GM18505 (cell line): ENCODE measurements around the gene CBLB.

Experiments used
- ATAC-seq: cut with Tn5 transposase; IDR thresholded peaks from one replicate; pipeline ENCODE4 v1.9.1; 2021; ENCODE audit not compliant: unreplicated experiment
- POLR2A ChIP-seq: IDR thresholded peaks from 4 replicates; pipeline ENCODE4 v1.6.1; 2011; ENCODE audit warnings: borderline replicate concordance; ENCODE audit not compliant: insufficient read depth, insufficient read length; ENCODE audit errors: extremely low read depth

The CBLB gene

GRCh38 chr3:105707009-105707408, 161.8 kb downstream of the CBLB start:
- no peak for TF ChIP-seq POLR2A
- no peak for ATAC-seq

- ATAC-seq, result no peak
- TF ChIP-seq POLR2A, result no peak
These were observed 163.9 kb downstream of the CBLB start for GRCh38 chr3:105704726-105705410.

- no peak for ATAC-seq
- no peak for TF ChIP-seq POLR2A
These were observed 168.2 kb downstream of the CBLB start for GRCh38 chr3:105700575-105700974.

GRCh38 chr3:105691633-105692032, 177.2 kb downstream of the CBLB start:
- no peak for ATAC-seq

GRCh38 chr3:105691053-105691452, 177.8 kb downstream of the CBLB start:
- ATAC-seq, result no peak
- TF ChIP-seq POLR2A, result no peak

More at GRCh38 chr3:105691633-105692032, 177.2 kb downstream of the CBLB start:
- no peak for TF ChIP-seq POLR2A

GRCh38 chr3:105688821-105689220, 180.0 kb downstream of the CBLB start:
- no peak for ATAC-seq
- no peak for TF ChIP-seq POLR2A

GRCh38 chr3:105686278-105686897, 182.4 kb downstream of the CBLB start:
- no peak for ATAC-seq
- no peak for TF ChIP-seq POLR2A

GRCh38 chr3:105679951-105680350, 188.9 kb downstream of the CBLB start:
- ATAC-seq, result no peak
- TF ChIP-seq POLR2A, result no peak

- no peak for TF ChIP-seq POLR2A
- ATAC-seq, result no peak
These were observed 190.8 kb downstream of the CBLB start for GRCh38 chr3:105678017-105678416.

- ATAC-seq, result no peak
These were observed 192.1 kb downstream of the CBLB start for GRCh38 chr3:105676621-105677300.

GRCh38 chr3:105674437-105675065, 194.3 kb downstream of the CBLB start:
- no peak for TF ChIP-seq POLR2A
- ATAC-seq, result no peak

More at GRCh38 chr3:105676621-105677300, 192.1 kb downstream of the CBLB start:
- TF ChIP-seq POLR2A, result no peak

GRCh38 chr3:105672996-105673395, 195.8 kb downstream of the CBLB start:
- no peak for TF ChIP-seq POLR2A
- ATAC-seq, result no peak

GRCh38 chr3:105662306-105662705, 206.5 kb downstream of the CBLB start:
- no peak for ATAC-seq
- no peak for TF ChIP-seq POLR2A
